PC-3 (cell line): ENCODE data around the gene C1orf21. TPM values are rescaled to one million over a fixed set of nuclear protein-coding genes. Genes with fewer than 3 reads are reported as not detected.

Source experiments
- ATAC-seq: fragments of 200-7000 bp; cut with Tn5 transposase; 2 replicates; pipeline ENCODE4 v1.9.1; 2020; ENCODE audit warnings: mild to moderate bottlenecking, moderate library complexity
- BruUV-seq: library from RNA; stranded (reverse); fragments of 400-500 nt; replicated peaks from 2 replicates; lab custom pipeline; 2021; lab: Mats Ljungman, UMichigan
- CTCF ChIA-PET: fragments of 300-600 bp; sonication (Branson Sonifier 250); formaldehyde crosslinking; loops from one replicate; lab custom pipeline; 2022; ENCODE audit warnings: antibody characterized with exemption; lab: Charles Lee
- POLR2A ChIA-PET: fragments of 300-600 bp; sonication (Branson Sonifier 250); formaldehyde crosslinking; loops from one replicate; lab custom pipeline; 2022; ENCODE audit warnings: antibody characterized with exemption; ENCODE audit not compliant: unreplicated experiment; lab: Charles Lee
- DNase-seq: peaks from one replicate; pipeline ENCODE4 v3.0.0-alpha.2; 2015
- H2AFZ ChIP-seq: fragments of 300-600 bp; sonication (generic); 2 replicates; pipeline ENCODE4 v1.6.0; 2016; ENCODE audit warnings: antibody characterized with exemption, low read length
- H3F3A ChIP-seq: fragments of 300-600 bp; sonication (generic); one replicate; pipeline ENCODE4 v1.6.0; 2017; ENCODE audit warnings: antibody characterized with exemption, low read length, control low read depth, mild to moderate bottlenecking; ENCODE audit not compliant: unreplicated experiment
- H3K27ac ChIP-seq: fragments of 300-600 bp; sonication (generic); 2 replicates; pipeline ENCODE4 v1.5.1; 2016; ENCODE audit warnings: mild to moderate bottlenecking, low read length
- H3K27me3 ChIP-seq: fragments of 300-600 bp; sonication (generic); 2 replicates; pipeline ENCODE4 v1.6.1; 2016; ENCODE audit warnings: low read length, mixed read lengths
- H3K36me3 ChIP-seq: fragments of 300-600 bp; sonication (generic); 2 replicates; pipeline ENCODE4 v1.6.1; 2016; ENCODE audit warnings: low read depth, mixed run types, low read length, mixed read lengths
- H3K4me1 ChIP-seq: fragments of 300-600 bp; sonication (generic); 2 replicates; pipeline ENCODE4 v1.5.1; 2016; ENCODE audit warnings: low read length; ENCODE audit not compliant: insufficient read depth
- H3K4me2 ChIP-seq: fragments of 300-600 bp; sonication (generic); 2 replicates; pipeline ENCODE4 v1.6.0; 2016; ENCODE audit warnings: low read length
- H3K4me3 ChIP-seq: fragments of 300-600 bp; sonication (generic); 2 replicates; pipeline ENCODE4 v1.5.1; 2016; ENCODE audit warnings: mild to moderate bottlenecking, low read length, mixed read lengths
- H3K79me2 ChIP-seq: fragments of 300-600 bp; sonication (generic); 2 replicates; pipeline ENCODE4 v1.6.1; 2017; ENCODE audit warnings: low read length, mixed read lengths
- H3K9ac ChIP-seq: fragments of 300-600 bp; sonication (generic); 2 replicates; pipeline ENCODE4 v1.6.0; 2016; ENCODE audit warnings: mild to moderate bottlenecking, low read length
- H3K9me2 ChIP-seq: fragments of 300-600 bp; sonication (generic); replicated peaks from 2 replicates; pipeline ENCODE4 v1.6.1; 2016; ENCODE audit warnings: mixed run types, low read length, mixed read lengths
- H3K9me3 ChIP-seq: fragments of 300-600 bp; sonication (generic); 2 replicates; pipeline ENCODE4 v1.6.1; 2016; ENCODE audit warnings: low read length, mixed read lengths
- H4K20me1 ChIP-seq: fragments of 300-600 bp; sonication (generic); 2 replicates; pipeline ENCODE4 v1.6.1; 2016; ENCODE audit warnings: low read length, mixed read lengths
- CTCF ChIP-seq: fragments of 300-600 bp; sonication (generic); conservative IDR thresholded peaks from 2 replicates; pipeline ENCODE4 v1.5.1; 2017; ENCODE audit warnings: antibody characterized with exemption, low read depth, mild to moderate bottlenecking, low read length
- EZH2 ChIP-seq: fragments of 300-600 bp; sonication (generic); IDR thresholded peaks from one replicate; pipeline ENCODE4 v1.6.1; 2017; ENCODE audit warnings: antibody characterized with exemption, mild to moderate bottlenecking, low read length; ENCODE audit not compliant: unreplicated experiment
- EZH2phosphoT487 ChIP-seq: fragments of 300-600 bp; sonication (generic); IDR thresholded peaks from 2 replicates; pipeline ENCODE4 v1.6.1; 2018; ENCODE audit warnings: mild to moderate bottlenecking, antibody characterized with exemption, low read length, borderline replicate concordance
- intact Hi-C: fragments of 100-400 bp; cut with micrococcal nuclease; formaldehyde crosslinking; loops from 2 replicates; pipeline ENCODE4 v1.9.0; 2023
- total RNA-seq: library from RNA; depleted of rRNA; stranded (reverse); fragments of >200 nt; gene quantifications from 2 replicates; pipeline ENCODE4 v1.2.3, GENCODE V29; 2014

Gene C1orf21
- total RNA-seq, 1 experiment from 2014 or later: 1.3 TPM

GRCh38 chr1:184507165-184507564 lies 120.3 kb downstream of the C1orf21 start:
- no peak overlapping the region for H3K4me3 ChIP-seq
- POLR2A ChIA-PET: no interaction called here
- no peak overlapping the region for H3K4me2 ChIP-seq
- no peaks in the 10 kb centered on the region for H3K79me2 ChIP-seq
- no peak overlapping the region for H2AFZ ChIP-seq
- TF ChIP-seq EZH2 (no peak), CTCF (no peak), EZH2phosphoT487 (no peak)
- no peak overlapping the region for H3K9ac ChIP-seq
- H4K20me1 ChIP-seq: no peaks in the 10 kb centered on the region
- no peak for DNase-seq
- ATAC-seq: no peak
- CTCF ChIA-PET: no interaction called here
- no peaks in the 10 kb centered on the region for H3K27me3 ChIP-seq
- intact Hi-C loops: no loop called here
- H3K9me3 ChIP-seq: no peaks in the 10 kb centered on the region
- no peaks in the 10 kb centered on the region for H3K9me2 ChIP-seq
- H3K36me3 ChIP-seq: no peaks in the 10 kb centered on the region
- H3K27ac ChIP-seq: no peak overlapping the region
- no peaks in the 10 kb centered on the region for H3F3A ChIP-seq
- no TSS peak for BruUV-seq
- H3K4me1 ChIP-seq: no peaks in the 10 kb centered on the region

GRCh38 chr1:184507604-184508280 lies 120.9 kb downstream of the C1orf21 start:
- ATAC-seq (no peak), DNase-seq (no peak)
- Histone ChIP-seq H3K36me3 (no peaks in the 10 kb centered on the region), H3K9ac (no peak overlapping the region), H3K27me3 (no peaks in the 10 kb centered on the region), H3F3A (no peaks in the 10 kb centered on the region), H3K9me2 (no peaks in the 10 kb centered on the region), H3K79me2 (no peaks in the 10 kb centered on the region), H3K4me3 (no peak overlapping the region), H4K20me1 (no peaks in the 10 kb centered on the region), H3K4me2 (no peak overlapping the region), H3K27ac (no peak overlapping the region), H2AFZ (no peak overlapping the region), H3K4me1 (no peaks in the 10 kb centered on the region), H3K9me3 (no peaks in the 10 kb centered on the region)
- TF ChIP-seq EZH2phosphoT487 (no peak), EZH2 (no peak), CTCF (no peak)
- ChIA-PET POLR2A (no interaction called here), CTCF (no interaction called here)
- BruUV-seq: no TSS peak
- intact Hi-C loops: no loop called here

- H3K9me2 ChIP-seq: no peaks in the 10 kb centered on the region
- no peak overlapping the region for H3K4me2 ChIP-seq
- ChIA-PET POLR2A (no interaction called here), CTCF (no interaction called here)
- H3K9ac ChIP-seq: no peak overlapping the region
- no peaks in the 10 kb centered on the region for H3K79me2 ChIP-seq
- no peaks in the 10 kb centered on the region for H3K9me3 ChIP-seq
- H3K27ac ChIP-seq: no peak overlapping the region
- no peaks in the 10 kb centered on the region for H3K36me3 ChIP-seq
- H3F3A ChIP-seq: no peaks in the 10 kb centered on the region
- H2AFZ ChIP-seq: no peak overlapping the region
- H4K20me1 ChIP-seq: no peaks in the 10 kb centered on the region
- BruUV-seq: no TSS peak
- no peaks in the 10 kb centered on the region for H3K27me3 ChIP-seq
- TF ChIP-seq EZH2 (no peak), EZH2phosphoT487 (no peak), CTCF (no peak)
- intact Hi-C loops: no loop called here
- ATAC-seq: no peak
- no peak overlapping the region for H3K4me3 ChIP-seq
- no peak for DNase-seq
- H3K4me1 ChIP-seq: no peaks in the 10 kb centered on the region; the same call in 1 of the 2 replicates
Observed at GRCh38 chr1:184509105-184509504, 122.3 kb downstream of the C1orf21 start.
